ENCODE data around the gene XYLT1.

XYLT1 gene

DNA sequence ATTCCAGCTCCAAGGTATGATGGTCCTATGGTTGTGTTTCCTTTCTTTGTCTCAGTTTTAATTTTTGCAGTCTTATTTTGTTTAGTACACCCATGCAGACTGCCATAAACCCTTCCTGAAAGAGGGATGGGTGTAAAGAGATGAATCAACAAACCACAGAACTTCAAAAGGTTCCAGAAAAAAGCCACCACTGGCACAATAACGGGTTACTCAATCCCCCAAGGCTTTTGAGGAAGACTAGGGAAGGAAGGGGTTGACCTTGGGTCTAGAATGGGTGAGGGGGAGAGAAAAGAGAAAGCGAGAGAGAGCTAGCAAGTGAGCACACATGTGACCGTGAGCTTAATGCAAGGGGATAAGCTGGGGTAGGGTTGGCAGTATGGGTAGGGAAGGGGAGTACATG is 168.1 kb downstream of the XYLT1 start:
- no peak for DNase-seq

DNA sequence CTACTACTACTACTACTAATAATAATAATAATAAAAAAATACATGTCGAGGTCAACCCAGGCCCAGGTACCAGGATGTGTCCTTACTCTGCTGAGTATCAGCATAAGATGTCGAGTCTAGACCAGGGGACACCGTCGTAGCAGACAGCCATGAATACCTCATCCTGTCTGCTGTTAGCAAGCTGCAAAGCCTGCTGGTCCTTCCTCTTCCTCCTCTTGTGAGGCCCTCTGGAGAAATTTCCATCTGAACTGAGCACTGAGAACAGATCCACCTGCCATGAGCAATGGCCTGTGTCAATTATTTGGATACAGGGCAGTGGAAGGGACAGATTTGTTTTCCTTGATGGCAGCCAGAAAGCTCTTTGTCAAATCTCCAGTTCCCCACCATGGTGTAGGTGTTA is 168.5 kb downstream of the XYLT1 start:
- no peak for DNase-seq

DNA sequence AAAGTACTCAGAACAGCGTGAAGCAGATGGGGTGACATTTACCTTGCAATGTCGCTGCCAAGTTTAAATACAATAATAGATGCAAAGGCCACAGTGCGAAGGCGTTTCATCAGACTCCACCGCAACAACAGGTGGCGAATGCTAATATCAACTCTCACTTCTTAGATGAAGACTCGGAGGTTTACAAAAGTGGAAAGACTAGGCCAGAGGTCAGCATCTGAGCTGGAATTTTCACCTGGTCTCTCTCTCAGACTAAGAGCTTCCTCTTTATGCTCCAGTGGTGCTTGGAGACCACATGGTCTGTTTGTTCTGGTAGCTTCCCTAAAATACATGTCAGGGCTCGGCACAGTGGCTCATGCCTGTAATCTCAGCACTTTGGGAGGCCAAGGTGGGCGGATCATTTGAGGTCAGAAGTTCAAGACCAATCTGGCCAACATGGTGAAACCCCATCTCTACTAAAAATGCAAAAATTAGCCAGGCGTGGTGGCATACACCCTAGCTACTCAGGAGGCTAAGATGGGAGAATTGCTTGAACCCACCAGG is 169.1 kb downstream of the XYLT1 start:
- DNase-seq, result no peak

DNA sequence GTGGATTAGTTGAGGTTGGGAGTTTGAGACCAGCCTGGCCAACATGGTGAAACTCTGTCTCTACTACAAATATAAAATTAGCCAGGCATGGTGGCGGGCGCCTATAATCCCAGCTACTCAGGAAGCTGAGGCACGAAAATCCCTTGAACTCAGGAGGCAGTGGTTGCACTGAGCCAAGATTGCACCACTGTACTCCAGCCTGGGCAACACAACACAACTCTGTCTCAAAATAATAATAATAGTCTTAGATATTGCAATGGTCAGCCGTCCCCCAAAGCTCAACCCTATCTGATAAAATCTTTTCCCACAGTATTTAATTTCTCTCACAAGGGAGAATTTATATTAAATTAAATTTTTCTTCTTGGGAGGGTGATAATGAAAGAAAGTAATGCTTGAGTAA is 169.6 kb downstream of the XYLT1 start:
- no peak for DNase-seq

DNA sequence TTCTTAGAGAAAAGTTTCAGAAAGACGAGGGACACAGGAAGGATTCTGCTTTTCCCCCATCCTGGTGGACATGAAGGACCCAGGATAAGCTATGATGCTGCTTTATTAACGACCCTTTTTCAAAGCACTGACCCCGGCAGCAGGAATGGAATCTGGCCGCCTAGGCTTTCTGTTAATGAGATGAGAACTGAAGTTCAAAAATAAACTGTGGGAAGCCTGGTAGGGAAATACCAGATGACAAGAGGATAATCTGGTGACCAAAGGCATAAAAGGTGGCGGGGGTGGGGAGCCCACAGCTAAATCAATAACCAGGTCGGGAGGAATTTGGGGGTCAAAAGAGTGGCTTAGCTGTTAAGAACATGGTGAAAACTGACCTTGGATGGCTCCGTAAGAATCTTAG is 171.0 kb downstream of the XYLT1 start:
- DNase-seq, result no peak

DNA sequence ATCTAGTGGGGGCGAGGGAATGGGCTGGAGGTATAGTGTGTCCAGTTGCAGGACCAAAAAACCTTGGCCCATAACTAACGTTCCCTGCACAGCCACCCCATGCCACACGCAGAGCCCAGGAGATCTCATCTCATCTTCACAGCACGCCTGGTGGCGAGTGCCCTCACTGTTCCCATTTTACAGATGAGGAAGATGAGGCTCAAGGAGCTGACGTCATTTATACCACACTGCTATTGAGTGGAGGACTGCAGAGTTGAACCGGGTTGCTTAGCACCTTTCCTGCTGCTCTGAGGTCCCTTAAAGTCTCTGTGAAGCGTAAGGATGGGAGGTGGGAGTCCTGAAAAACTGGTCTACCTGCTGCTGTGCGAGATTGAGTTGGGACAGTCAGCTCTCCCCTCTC is 172.5 kb downstream of the XYLT1 start:
- DNase-seq, result no peak

DNA sequence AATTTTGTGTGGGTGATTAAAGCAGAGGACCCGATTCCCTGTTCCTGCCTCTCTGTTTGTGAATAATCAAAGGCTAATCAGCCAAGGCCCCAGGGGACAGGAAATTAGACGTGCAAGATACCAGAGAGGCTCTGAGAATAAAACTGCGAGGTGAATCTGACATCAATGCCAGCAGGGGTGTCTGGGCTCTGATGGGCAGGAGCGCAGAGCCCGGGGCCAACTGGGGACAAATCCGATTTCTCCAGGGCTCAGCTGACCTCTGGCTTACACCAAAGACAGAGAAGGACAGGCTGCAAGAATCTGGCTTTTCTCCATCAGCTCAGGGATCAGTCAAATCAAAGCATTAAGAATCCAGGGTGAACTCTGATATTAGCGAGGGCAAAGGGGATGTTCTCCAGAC is 174.3 kb downstream of the XYLT1 start:
- no peak for DNase-seq

DNA sequence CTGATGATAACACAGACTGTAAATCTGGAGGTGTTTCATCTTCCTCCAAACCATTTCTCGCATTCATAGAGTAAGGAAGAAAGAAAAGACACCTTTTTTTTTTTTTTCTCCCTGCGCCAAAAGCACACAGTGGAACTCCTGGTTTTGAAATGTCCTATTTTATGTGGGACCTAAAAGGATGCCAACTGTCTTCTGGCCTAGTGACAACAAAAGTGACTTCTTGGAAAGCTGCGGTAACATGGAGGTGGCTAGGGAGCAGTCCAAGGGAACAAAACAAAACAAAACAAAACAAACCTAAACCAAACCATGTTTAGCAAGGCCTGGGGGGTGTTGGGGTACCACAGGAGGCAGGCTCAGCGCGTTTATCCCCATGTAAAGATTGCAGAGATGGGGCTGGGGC is 174.8 kb downstream of the XYLT1 start:
- DNase-seq, result no peak

DNA sequence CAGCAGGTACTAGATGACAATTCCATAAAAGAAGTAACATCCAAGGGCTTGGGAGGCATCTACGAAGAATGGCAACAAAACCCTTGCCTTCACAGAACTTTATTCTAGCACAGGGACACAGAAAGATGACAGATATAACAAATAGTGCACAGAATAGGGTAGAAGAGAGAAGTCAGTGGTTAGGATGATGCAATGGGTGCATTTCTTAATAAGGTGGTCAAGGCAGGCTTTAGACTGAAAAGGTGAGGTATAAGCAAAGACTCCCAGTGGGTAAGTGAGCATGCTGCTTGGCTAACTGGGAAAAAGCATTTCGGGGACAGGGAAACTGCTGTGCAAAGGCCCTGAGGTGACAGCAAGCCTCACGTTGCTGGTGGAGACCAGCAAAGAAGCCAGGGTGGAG is 175.9 kb downstream of the XYLT1 start:
- DNase-seq, result no peak

DNA sequence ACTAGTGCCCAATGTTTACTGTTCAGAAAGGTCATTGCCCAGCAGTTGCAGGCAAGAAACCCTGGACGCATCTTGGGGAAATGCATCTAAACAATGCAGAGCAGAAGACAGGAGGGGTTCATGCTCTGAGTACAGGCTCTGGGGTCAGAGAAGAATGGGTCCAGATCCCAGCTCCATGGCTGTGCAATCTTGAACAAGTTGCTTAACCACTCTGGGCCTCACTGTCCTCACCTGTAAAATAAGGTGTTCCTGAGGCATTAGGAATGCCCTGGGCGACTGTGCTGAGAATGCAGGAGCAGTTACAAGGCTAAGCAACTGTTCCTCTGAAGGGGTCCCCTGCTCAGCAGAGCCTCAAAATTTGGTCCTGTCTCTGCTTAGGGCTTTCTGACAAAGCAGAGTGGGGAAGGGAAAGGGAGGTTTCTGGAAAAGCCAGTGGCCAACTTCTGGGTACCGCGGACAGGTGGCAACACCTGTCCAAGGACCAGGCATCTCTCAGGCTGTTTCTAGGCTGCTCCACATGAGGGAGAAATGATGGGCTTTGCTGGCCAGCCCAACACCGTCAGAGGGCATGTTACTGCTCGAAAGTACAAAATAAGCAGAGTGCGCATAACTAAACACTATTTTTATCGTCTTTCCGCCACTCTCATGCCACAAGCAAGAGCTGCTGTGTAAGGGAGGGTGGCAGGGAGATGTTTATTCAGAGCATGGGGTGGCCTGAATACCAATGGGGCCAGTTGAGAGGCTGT is 176.8 kb downstream of the XYLT1 start:
- DNase-seq, result no peak

DNA sequence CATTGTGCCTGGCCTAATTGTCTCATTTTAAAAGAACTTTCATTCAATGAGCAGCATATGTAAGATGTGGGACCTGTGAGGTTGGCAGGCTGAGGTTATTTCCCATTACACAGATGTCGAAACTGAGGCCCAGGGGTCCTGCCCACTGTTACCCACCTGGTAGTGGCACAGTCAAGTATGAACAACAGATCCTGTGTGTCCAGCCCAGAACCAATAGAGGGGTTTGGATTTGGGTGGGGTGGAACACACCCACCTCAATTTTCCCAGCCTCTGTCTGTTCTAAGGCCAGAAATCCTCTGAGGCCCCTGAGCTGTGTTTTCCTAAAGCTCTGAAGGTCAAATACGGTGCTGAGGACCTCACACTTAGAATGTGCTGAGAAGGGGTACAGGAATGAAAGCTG is 179.5 kb downstream of the XYLT1 start:
- no peak for DNase-seq

DNA sequence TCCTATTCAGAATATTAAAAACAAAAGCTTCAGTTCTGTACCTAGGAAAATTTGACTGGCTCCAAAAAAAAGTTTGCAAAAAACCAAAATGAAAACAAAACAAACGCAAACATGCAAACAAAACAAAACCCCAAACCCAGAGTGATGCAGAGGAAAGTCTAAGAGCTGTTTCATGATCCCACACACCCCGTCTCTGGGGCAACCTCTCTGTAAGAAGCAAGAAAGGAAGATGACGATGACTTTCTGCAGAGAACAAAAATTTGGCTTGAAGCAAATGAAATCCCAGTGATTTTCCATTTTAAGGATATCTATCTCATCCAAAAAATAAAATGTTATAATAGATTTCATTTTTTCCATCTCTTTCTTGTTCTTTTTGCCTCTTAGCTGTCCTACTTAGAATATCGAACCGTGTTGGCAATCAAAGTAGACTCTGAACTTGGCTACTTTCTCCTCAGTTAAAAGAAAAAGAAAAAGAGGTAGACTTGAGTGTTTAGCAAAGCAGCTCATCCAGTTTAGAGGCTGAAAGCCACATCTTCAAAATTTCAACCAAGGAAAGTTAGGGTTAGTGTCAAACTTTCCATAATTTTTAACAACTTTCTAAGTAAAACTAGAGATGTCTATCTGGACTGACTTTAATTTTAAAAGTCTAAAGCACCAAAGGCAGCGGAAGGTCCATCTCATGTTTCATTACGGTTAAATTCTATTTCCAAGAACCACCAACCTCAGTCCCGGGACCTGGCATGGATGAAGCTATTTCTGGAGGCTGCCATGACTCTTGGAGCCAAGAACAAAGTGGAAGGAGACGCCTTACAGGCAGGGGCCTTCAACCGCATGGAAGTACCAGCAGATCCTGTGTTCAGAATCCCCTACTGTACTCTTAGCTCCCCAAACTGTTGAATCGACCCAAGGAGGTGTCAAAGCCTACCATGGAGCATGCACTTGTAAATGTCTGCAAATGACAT is 180.8 kb downstream of the XYLT1 start:
- DNase-seq, result no peak

DNA sequence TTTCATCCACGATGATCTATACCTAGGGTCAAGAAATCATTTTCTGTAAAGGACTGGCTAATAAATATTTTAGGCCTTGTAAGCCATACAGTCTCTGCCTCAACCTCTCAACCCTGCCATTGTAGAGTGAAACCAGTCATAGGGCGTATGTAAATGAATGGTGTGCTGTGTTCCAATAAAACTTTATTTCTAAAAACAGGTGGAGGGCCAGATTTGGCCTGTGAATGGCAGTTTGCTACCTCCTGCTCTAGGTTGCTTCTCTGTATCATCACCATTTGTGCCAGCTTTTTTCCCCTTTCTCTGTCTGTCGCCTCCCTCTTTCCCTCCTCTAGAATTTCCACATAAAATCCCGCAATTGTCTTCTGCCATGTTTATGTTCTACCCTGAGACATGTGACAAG is 181.7 kb downstream of the XYLT1 start:
- no peak for DNase-seq

DNA sequence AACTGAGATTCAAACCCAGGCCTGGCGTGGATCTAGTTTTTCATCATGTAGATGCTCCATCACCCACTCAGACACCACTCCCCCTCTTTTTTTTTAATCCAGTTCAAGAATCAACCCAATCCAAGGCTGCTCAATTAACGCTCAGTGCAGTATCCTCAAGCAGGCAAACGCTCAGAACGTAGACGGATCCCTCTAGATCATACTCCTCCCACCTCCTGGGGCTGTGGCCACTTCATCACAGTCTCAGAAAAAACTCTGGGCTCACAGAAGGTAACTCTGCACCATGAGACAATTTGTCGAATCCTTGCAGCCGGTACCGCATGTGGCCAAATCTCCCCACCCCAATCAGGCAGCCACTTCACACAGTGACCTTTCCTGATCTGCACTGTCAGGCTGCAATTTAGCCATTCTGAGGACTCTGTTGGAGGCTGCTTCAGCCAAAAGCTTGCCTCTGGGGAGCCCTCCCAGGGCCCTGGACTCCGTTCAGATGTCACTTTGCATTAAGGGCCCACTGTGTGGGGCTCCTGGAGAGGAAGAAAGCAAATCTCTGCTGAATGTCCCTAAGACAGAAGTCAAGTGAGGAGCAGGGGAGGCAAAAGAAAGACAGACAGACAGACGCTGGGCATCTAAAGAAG is 183.5 kb downstream of the XYLT1 start:
- DNase-seq, result no peak

DNA sequence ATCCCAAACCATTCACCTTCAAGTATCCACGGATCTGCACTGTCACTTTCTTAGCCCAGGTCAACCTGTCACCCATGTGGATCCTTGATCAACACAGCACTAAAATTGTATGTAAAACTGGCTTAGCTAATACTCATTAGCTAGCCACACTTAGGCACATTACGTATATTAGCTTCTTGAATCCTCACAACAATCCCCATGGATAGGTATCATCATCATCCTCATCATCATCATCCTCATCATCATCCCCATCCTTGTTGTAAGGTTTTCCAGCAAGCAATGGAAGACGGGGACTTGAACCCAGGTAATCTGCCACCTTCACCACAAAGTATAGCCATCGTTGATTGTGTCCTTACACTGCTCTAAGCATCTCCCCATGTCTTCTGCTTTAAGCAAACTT is 184.3 kb downstream of the XYLT1 start:
- DNase-seq, result no peak

DNA sequence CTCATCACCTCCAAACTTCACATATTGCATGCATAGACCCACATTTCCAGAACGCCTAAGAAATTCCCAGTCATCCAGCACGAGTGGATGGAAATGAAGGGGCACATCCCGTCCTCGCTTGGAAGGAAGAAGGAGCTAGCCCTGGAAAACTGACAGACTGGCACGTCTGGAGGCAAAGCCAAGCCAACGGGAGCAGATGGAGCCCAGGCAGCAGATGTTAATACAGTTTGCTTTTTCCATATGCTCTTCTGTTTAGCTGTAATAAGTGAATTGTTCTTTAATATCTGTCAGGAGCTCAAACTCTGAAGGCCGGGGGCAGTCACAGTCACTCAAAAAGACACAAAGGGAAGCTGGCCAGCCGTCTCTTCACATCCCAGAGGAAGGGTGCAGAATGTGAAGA is 187.7 kb downstream of the XYLT1 start:
- no peak for DNase-seq

DNA sequence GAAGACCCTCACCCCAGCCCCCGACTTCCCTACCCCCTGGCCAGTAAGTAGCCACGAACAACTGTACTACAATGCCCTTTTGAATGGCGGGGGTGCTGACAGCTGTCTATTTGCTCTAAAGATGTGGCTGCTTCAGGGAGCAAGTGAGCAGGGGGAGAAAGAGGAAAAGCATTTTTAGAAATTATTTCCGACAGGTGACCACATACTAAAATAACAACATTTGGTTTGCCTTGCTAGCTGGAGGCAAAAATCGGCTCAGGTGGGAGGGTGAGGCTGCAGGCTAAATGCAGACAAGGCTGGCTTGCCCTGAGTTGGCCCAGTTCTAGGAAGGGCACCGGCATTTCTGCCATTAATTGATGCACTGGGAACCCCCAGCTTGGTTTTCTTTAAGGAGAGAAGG is 188.5 kb downstream of the XYLT1 start:
- no peak for DNase-seq

DNA sequence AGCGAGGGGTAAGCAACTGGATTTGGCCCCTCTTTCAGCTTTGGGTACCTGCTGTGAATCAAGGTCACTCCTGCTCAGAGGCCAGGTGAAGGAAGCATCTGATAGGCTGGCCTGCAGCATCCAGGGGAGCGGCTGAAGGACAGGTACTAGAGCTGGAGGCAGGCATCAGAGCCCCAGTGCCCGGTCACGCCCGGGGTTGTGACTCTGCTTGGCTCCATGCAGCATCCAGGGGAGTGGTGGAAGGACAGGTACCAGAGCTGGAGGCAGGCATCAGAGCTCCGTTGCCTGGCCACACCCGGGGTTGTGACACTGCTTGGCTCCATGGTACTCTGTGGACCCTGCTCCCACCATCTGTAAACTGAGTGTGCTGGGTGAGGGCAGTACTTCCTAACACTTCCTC is 189.7 kb downstream of the XYLT1 start:
- no peak for DNase-seq

DNA sequence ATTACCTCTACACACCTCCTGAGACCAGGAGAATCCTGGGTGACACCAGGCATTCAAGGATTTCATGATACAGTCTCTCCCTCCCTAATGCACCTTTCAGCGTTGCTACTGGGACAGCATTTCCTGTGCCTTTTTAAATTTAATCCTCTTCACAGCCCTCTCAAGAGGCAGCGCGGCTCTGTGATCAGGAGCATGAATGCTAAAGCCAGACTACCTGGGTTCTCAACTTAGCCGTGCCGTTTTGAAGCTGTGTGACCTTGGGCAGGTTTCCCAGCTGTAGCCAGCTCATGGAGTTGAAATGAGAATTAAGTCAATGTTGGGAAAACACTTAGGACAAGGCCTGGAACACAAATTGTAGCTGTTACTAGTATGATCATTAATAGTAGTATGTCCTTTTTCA is 191.8 kb downstream of the XYLT1 start:
- no peak for DNase-seq

DNA sequence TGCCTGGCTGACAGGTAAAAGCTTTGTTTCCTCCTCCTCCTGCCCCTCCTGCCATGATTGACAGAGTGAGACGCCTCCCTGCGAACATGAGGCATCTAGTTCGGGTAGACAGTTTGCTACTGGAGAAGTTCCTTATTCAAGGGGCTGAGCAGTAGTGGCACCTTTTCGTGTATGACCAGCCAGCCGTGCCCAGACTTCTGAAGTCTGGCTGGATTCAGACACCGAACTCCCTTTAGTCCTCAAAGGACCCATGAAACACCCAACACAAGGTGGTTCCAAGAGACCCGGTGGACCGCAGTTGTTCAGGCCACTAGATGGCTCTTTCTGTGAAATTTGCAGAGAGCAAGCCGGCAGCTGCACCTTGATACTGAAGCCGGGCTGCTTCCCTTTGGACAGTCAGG is 192.8 kb downstream of the XYLT1 start:
- DNase-seq, result no peak

DNA sequence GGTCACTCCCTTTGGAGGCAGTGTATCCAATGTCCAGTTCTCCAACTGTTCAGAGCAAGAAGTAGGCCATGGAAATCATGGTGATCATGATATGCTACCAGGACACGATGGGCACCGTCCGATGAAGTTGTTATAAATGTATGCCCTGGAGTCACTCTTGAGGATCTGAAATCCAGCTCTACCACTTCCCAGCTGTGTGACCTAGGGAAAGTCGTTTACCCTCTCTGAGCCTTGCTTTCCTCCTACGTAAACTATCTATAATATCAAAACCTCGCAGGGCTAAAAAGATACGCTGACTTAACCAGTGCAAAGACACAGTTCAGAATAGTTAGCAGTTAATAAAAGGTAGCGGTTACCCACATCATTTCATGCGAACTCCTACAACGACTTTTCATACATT is 194.2 kb downstream of the XYLT1 start:
- DNase-seq, result no peak

DNA sequence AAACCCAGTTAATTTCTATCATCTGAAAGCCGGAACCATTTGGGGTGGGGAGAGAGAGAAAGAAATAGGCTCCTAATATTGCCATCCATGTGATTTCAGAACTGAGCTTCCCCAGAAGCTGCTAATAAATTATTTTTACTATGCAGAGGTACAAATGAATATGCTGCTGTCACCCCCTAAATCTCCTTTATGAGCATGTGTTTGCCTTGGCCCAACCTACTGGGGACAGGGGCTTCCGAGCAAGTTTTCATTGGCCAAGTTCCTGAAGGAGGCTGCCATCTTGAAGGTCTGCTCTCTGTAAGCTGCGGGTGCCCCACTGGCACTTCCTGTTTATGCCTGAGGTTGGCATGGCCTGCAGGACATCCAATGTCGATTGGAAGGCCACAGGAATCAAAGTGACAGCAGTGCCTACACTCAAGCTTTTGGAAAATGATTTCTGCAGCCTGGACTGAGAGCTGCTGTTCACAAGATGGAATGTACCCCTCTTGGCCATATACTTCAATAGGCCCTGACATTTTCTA is 194.7 kb downstream of the XYLT1 start:
- DNase-seq, result no peak
